ENCODE data around the gene ARHGAP5. TPM values are rescaled to one million over a fixed set of nuclear protein-coding genes. Genes with fewer than 3 reads are reported as not detected.

The ARHGAP5 gene
- total and polyA plus RNA-seq, 2 experiments from 2014 or later: 22.1 to 72.6 TPM

DNA sequence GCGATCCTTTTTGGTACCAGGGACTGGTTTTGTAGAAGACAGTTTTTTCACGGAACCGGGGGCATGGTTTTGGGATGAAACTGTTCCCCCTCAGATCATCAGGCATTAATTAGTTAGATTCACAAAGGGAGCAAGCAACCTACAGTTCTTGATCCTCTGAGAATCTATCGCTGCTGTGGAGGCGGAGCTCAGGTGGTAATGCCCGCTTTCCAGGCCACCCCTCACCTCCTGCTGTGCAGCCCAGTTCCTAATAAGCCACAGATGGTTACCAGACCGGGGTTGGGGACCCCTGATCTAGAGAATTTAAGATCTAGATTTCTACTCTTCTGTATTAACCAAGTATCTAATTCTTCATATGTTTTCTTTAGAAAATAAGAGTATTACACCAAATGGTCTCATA is 4.8 kb downstream of the ARHGAP5 start (continued):
- TF ChIP-seq, protein P1, sequence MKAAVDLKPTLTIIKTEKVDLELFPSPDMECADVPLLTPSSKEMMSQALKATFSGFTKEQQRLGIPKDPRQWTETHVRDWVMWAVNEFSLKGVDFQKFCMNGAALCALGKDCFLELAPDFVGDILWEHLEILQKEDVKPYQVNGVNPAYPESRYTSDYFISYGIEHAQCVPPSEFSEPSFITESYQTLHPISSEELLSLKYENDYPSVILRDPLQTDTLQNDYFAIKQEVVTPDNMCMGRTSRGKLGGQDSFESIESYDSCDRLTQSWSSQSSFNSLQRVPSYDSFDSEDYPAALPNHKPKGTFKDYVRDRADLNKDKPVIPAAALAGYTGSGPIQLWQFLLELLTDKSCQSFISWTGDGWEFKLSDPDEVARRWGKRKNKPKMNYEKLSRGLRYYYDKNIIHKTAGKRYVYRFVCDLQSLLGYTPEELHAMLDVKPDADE (IDR thresholded peaks at IDR 0.05): no peak
- no peak for TF ChIP-seq EZH2phosphoT487 (IDR thresholded peaks at IDR 0.05; ENCODE audit: unreplicated experiment)
- TF ChIP-seq, protein P2, sequence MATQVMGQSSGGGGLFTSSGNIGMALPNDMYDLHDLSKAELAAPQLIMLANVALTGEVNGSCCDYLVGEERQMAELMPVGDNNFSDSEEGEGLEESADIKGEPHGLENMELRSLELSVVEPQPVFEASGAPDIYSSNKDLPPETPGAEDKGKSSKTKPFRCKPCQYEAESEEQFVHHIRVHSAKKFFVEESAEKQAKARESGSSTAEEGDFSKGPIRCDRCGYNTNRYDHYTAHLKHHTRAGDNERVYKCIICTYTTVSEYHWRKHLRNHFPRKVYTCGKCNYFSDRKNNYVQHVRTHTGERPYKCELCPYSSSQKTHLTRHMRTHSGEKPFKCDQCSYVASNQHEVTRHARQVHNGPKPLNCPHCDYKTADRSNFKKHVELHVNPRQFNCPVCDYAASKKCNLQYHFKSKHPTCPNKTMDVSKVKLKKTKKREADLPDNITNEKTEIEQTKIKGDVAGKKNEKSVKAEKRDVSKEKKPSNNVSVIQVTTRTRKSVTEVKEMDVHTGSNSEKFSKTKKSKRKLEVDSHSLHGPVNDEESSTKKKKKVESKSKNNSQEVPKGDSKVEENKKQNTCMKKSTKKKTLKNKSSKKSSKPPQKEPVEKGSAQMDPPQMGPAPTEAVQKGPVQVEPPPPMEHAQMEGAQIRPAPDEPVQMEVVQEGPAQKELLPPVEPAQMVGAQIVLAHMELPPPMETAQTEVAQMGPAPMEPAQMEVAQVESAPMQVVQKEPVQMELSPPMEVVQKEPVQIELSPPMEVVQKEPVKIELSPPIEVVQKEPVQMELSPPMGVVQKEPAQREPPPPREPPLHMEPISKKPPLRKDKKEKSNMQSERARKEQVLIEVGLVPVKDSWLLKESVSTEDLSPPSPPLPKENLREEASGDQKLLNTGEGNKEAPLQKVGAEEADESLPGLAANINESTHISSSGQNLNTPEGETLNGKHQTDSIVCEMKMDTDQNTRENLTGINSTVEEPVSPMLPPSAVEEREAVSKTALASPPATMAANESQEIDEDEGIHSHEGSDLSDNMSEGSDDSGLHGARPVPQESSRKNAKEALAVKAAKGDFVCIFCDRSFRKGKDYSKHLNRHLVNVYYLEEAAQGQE (IDR thresholded peaks at IDR 0.05; ENCODE audit: unreplicated experiment): no peak
- TF ChIP-seq ZNF114 (CRISPR knock-in tag; IDR thresholded peaks at IDR 0.05): no peak
- TF ChIP-seq POLR2AphosphoS5 (IDR thresholded peaks at IDR 0.05; ENCODE audit: low read depth): no peak
- no peak for TF ChIP-seq STAT1 (IDR thresholded peaks at IDR 0.05; ENCODE audit: unreplicated experiment)
- TF ChIP-seq CREB1 (CRISPR knock-in tag; IDR thresholded peaks at IDR 0.05; ENCODE audit: low read depth): no peak
- no peak for TF ChIP-seq NANOG (IDR thresholded peaks at IDR 0.05; ENCODE audit: borderline replicate concordance)
- TF ChIP-seq ZNF331 (CRISPR knock-in tag; IDR thresholded peaks at IDR 0.05; ENCODE audit: low read depth): no peak
- TF ChIP-seq JUNB (IDR thresholded peaks at IDR 0.05; ENCODE audit: unreplicated experiment): no peak
- TF ChIP-seq EZH2 (IDR thresholded peaks at IDR 0.05; ENCODE audit: low read depth, unreplicated experiment): no peak

DNA sequence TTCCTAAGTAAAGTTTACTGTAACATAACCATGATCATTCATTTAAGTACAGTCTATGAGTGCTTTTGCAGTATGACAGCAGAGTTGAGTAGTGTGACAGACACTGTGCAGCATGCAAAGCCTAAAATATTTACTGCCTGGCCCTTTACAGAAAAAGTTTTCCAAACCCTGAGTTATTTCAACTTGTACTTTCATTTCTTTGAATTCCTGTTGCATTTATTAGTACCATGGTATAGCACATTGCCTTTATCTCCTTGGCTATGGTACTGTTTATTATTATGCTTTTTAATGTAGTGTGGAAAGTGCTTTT is 6.2 kb downstream of the ARHGAP5 start:
- Mint-ChIP-seq H3K4me3 (no peak overlapping the region), H3K27me3 (ENCODE audit: insufficient read depth, low read depth, poor library complexity) (no peaks in the 10 kb centered on the region), H3K9me3 (no peaks in the 10 kb centered on the region), H3K27ac (no peak overlapping the region), H3K4me1 (peaks cover 57% of the 10 kb centered on the region), H3K36me3 (ENCODE audit: low read depth) (no peaks in the 10 kb centered on the region)
- H3K36me3 ChIP-seq (ENCODE audit: insufficient read depth): no peaks in the 10 kb centered on the region
- no peaks in the 10 kb centered on the region for H3F3A ChIP-seq (replicated peaks; ENCODE audit: low read depth)
- TF ChIP-seq EZH2phosphoT487 (IDR thresholded peaks at IDR 0.05; ENCODE audit: unreplicated experiment) (no peak), ZNF331 (CRISPR knock-in tag; IDR thresholded peaks at IDR 0.05; ENCODE audit: low read depth) (no peak), NANOG (IDR thresholded peaks at IDR 0.05; ENCODE audit: borderline replicate concordance) (no peak), STAT1 (IDR thresholded peaks at IDR 0.05; ENCODE audit: unreplicated experiment) (no peak), POLR2AphosphoS5 (IDR thresholded peaks at IDR 0.05; ENCODE audit: low read depth) (no peak)
- TF ChIP-seq, protein P3, sequence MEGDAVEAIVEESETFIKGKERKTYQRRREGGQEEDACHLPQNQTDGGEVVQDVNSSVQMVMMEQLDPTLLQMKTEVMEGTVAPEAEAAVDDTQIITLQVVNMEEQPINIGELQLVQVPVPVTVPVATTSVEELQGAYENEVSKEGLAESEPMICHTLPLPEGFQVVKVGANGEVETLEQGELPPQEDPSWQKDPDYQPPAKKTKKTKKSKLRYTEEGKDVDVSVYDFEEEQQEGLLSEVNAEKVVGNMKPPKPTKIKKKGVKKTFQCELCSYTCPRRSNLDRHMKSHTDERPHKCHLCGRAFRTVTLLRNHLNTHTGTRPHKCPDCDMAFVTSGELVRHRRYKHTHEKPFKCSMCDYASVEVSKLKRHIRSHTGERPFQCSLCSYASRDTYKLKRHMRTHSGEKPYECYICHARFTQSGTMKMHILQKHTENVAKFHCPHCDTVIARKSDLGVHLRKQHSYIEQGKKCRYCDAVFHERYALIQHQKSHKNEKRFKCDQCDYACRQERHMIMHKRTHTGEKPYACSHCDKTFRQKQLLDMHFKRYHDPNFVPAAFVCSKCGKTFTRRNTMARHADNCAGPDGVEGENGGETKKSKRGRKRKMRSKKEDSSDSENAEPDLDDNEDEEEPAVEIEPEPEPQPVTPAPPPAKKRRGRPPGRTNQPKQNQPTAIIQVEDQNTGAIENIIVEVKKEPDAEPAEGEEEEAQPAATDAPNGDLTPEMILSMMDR (conservative IDR thresholded peaks at IDR 0.05; ENCODE audit: low read depth in 2 of 2): no peak
- H2AFZ ChIP-seq: no peak overlapping the region
- no peak overlapping the region for H3K4me3 ChIP-seq
- ATAC-seq: no peak
- no peaks in the 10 kb centered on the region for H3K9me2 ChIP-seq (ENCODE audit: insufficient read depth)
- peaks cover 26% of the 10 kb centered on the region for H4K20me1 ChIP-seq (replicated peaks; ENCODE audit: insufficient read depth)
- H3K4me1 ChIP-seq (ENCODE audit: insufficient read depth): peaks cover 49% of the 10 kb centered on the region
- H3K27me3 ChIP-seq (ENCODE audit: insufficient read depth): no peaks in the 10 kb centered on the region
- H3K4me2 ChIP-seq: no peak overlapping the region
- H3K27ac ChIP-seq (ENCODE audit: low read depth): no peak overlapping the region
- H3K79me2 ChIP-seq (replicated peaks; ENCODE audit: insufficient read depth): peaks cover 99% of the 10 kb centered on the region
- no peak for DNase-seq (ENCODE audit: low spot score)
